ENCODE measurements around the gene PTPN1. TPM values are rescaled to one million over a fixed set of nuclear protein-coding genes. Genes with fewer than 3 reads are reported as not detected.

Gene PTPN1
- total and polyA plus RNA-seq, 2 of the 13 experiments (the other 11 are each of a cell fraction or from before 2014, with no cell fraction given), result 17.7 to 37.2 TPM

DNA sequence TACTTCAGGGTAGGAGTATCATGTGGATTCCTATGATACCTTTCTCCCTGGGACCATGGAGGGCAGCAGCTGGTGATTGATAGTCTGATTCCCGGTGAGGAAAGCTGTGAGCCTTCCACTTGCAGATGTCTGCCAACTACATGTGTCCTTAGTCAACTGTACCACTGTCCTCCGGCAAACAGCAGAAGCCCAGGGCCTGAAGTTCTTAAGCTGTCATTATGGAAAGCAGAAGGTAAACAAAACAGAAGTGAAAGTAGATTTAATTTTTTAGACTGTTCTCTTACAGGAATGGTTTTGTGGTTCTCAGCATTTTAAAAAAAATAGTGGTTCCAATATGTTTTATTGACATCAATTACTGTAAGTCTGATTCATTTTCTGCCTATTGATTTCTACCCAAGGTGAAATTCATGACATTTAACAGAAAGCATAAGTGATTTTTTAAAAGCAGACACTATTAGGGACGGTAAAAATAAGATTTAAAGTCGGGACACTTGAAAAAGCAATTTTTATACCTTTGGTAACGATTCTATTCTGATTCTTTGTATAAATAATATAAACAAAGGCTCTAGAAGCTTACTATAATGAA is 36.6 kb downstream of the PTPN1 start (continued):
- TF ChIP-seq, protein P1, sequence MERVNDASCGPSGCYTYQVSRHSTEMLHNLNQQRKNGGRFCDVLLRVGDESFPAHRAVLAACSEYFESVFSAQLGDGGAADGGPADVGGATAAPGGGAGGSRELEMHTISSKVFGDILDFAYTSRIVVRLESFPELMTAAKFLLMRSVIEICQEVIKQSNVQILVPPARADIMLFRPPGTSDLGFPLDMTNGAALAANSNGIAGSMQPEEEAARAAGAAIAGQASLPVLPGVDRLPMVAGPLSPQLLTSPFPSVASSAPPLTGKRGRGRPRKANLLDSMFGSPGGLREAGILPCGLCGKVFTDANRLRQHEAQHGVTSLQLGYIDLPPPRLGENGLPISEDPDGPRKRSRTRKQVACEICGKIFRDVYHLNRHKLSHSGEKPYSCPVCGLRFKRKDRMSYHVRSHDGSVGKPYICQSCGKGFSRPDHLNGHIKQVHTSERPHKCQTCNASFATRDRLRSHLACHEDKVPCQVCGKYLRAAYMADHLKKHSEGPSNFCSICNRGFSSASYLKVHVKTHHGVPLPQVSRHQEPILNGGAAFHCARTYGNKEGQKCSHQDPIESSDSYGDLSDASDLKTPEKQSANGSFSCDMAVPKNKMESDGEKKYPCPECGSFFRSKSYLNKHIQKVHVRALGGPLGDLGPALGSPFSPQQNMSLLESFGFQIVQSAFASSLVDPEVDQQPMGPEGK (CRISPR knock-in tag; IDR thresholded peaks at IDR 0.05), result no peak
- no peak for TF ChIP-seq ZKSCAN1 (IDR thresholded peaks at IDR 0.05; ENCODE audit: low read length)
- no peak for TF ChIP-seq ZNF644 (CRISPR knock-in tag; IDR thresholded peaks at IDR 0.05; ENCODE audit: low read depth)
- TF ChIP-seq HNRNPK (IDR thresholded peaks at IDR 0.05; ENCODE audit: low read depth, low read length, poor library complexity, severe bottlenecking), result no peak

DNA sequence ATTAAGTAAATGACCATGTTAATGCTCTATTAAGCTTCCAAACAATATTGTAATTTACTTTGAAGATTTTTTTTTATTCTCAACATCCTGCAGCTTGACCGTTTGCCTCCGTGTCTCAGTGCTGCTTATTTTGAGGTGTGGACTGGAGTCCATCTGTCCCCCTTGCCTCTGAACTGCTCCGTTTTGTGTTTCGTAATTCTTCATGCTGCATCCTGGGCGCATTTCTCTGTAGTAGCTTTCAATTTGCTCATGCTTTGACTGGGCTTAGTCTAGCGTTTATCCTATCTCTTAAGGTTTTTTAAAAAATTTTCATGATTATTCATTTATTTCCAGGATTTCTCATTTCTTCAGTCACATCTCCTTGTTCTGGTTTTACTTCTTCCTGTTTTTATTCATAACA is 37.8 kb downstream of the PTPN1 start:
- Histone ChIP-seq H3K79me2 (ENCODE audit: insufficient read depth, low read length) (peaks cover 9% of the 10 kb centered on the region), H3K9me3 (ENCODE audit: low read length) (no peaks in the 10 kb centered on the region), H3K36me3 (replicated peaks in 1 of 2; ENCODE audit: control insufficient read depth in 1 of 2, insufficient read depth in 2 of 2, low read length in 2 of 2) (peaks cover 4 to 11% of the 10 kb centered on the region in 2 experiments; a peak in 4 of 5 replicates), H3K4me3 (replicated peaks in 1 of 3; ENCODE audit: insufficient read depth in 1 of 3, low read depth in 2 of 3, low read length in 3 of 3) (no peak overlapping the region), H3K4me2 (ENCODE audit: low read depth, low read length) (no peak overlapping the region), H3K27ac (ENCODE audit: extremely low read length, insufficient read depth, low read length) (no peak overlapping the region), H3K4me1 (ENCODE audit: insufficient read depth, low read length) (peaks cover 20% of the 10 kb centered on the region), H3K27me3 (ENCODE audit: control insufficient read depth in 1 of 2, insufficient read depth in 2 of 2, low read length in 2 of 2) (no peaks in the 10 kb centered on the region), H3K9ac (ENCODE audit: insufficient read depth, low read depth, low read length) (no peak overlapping the region), H2AFZ (ENCODE audit: low read length) (no peak overlapping the region), H4K20me1 (ENCODE audit: insufficient read depth, low read length) (no peaks in the 10 kb centered on the region)
- FAIRE-seq (no peak), ATAC-seq (no peak), DNase-seq (ENCODE audit: low spot score) (no peak)
- in situ Hi-C loops (cut with HindIII; ENCODE audit: extremely low pct_ligation_motif_present, low pct_unique_long_range_greater_than_20kb), result no loop called here
- ChIA-PET POLR2A (interaction anchor here (1.1 kb wide), 1 partner anchor 9 kb away, joined by 3 read pairs; no protein-coding TSS in a partner anchor), CTCF (ENCODE audit: low intra/inter-chr PET ratio, low total read pairs) (no interaction called here)
- no TSS peak for BruUV-seq (replicated peaks)
- intact Hi-C loops (cut with micrococcal nuclease; ENCODE audit: unreplicated experiment), result no loop called here
- 74% methylated on average over 6 of the region's 6 CpGs for WGBS (ENCODE audit: low lambda C conversion rate)
- TF ChIP-seq DPF2 (CRISPR knock-in tag; IDR thresholded peaks at IDR 0.05; ENCODE audit: borderline replicate concordance, low read depth) (no peak), KDM5A (IDR thresholded peaks at IDR 0.05; ENCODE audit: borderline replicate concordance, low read length) (no peak), MBNL3 (CRISPR knock-in tag; conservative IDR thresholded peaks at IDR 0.05) (no peak), ZNF75D (CRISPR knock-in tag; IDR thresholded peaks at IDR 0.05; ENCODE audit: borderline replicate concordance) (no peak), PAWR (CRISPR knock-in tag; IDR thresholded peaks at IDR 0.05; ENCODE audit: borderline replicate concordance) (no peak), SMC3 (IDR thresholded peaks at IDR 0.05; ENCODE audit: low read length) (no peak), TCF7L2 (IDR thresholded peaks at IDR 0.05; ENCODE audit: low read depth, low read length) (no peak), CEBPG (CRISPR knock-in tag; IDR thresholded peaks at IDR 0.05) (peak; percentile 36; the same call in 1 of the 2 replicates), POGZ (CRISPR knock-in tag; IDR thresholded peaks at IDR 0.05) (no peak), SRF (IDR thresholded peaks at IDR 0.05; ENCODE audit: low read depth, low read length) (no peak)
- TF ChIP-seq, protein P2, sequence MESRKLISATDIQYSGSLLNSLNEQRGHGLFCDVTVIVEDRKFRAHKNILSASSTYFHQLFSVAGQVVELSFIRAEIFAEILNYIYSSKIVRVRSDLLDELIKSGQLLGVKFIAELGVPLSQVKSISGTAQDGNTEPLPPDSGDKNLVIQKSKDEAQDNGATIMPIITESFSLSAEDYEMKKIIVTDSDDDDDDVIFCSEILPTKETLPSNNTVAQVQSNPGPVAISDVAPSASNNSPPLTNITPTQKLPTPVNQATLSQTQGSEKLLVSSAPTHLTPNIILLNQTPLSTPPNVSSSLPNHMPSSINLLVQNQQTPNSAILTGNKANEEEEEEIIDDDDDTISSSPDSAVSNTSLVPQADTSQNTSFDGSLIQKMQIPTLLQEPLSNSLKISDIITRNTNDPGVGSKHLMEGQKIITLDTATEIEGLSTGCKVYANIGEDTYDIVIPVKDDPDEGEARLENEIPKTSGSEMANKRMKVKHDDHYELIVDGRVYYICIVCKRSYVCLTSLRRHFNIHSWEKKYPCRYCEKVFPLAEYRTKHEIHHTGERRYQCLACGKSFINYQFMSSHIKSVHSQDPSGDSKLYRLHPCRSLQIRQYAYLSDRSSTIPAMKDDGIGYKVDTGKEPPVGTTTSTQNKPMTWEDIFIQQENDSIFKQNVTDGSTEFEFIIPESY (CRISPR knock-in tag; IDR thresholded peaks at IDR 0.05), result 0 out of 2 replicates have a peak, but pooled peaks have one; percentile 11
- TF ChIP-seq, protein P3, sequence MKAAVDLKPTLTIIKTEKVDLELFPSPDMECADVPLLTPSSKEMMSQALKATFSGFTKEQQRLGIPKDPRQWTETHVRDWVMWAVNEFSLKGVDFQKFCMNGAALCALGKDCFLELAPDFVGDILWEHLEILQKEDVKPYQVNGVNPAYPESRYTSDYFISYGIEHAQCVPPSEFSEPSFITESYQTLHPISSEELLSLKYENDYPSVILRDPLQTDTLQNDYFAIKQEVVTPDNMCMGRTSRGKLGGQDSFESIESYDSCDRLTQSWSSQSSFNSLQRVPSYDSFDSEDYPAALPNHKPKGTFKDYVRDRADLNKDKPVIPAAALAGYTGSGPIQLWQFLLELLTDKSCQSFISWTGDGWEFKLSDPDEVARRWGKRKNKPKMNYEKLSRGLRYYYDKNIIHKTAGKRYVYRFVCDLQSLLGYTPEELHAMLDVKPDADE (CRISPR knock-in tag; IDR thresholded peaks at IDR 0.05), result no peak
- TF ChIP-seq, protein P4, sequence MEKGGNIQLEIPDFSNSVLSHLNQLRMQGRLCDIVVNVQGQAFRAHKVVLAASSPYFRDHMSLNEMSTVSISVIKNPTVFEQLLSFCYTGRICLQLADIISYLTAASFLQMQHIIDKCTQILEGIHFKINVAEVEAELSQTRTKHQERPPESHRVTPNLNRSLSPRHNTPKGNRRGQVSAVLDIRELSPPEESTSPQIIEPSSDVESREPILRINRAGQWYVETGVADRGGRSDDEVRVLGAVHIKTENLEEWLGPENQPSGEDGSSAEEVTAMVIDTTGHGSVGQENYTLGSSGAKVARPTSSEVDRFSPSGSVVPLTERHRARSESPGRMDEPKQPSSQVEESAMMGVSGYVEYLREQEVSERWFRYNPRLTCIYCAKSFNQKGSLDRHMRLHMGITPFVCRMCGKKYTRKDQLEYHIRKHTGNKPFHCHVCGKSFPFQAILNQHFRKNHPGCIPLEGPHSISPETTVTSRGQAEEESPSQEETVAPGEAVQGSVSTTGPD (CRISPR knock-in tag; IDR thresholded peaks at IDR 0.05), result no peak
